ENCODE results near the gene CFAP58. TPM values are rescaled to one million over a fixed set of nuclear protein-coding genes. Genes with fewer than 3 reads are reported as not detected.

The CFAP58 gene
- polyA plus RNA-seq, 3 donors: 0.16 TPM; not detected in 2

DNA sequence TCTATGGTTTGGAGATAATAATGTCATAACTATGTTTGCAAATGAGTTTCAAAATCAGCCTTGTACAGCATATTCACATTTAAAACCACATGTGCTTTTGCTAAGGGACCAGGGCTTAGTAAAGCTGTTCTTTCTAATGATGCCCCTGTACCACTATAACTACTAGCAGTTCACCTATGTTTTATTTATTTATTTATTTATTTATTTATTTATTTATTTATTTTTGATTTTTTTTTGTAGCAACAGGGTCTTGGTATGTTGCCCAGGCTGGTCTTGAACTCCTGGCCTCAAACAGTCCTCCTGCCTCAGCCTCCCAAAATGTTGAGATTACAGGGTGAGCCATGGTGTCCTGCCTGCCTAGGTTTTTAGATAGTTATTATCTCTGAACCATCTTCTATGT is 96.9 kb downstream of the CFAP58 start:
- no peaks in the 10 kb centered on the region for H3K79me2 ChIP-seq (ENCODE audit: insufficient read depth, low read length)
- H3K4me1 ChIP-seq (ENCODE audit: control insufficient read depth in 1 of 2, insufficient read depth in 2 of 2, low read length in 2 of 2): no peaks in the 10 kb centered on the region
- TF ChIP-seq, protein P1, sequence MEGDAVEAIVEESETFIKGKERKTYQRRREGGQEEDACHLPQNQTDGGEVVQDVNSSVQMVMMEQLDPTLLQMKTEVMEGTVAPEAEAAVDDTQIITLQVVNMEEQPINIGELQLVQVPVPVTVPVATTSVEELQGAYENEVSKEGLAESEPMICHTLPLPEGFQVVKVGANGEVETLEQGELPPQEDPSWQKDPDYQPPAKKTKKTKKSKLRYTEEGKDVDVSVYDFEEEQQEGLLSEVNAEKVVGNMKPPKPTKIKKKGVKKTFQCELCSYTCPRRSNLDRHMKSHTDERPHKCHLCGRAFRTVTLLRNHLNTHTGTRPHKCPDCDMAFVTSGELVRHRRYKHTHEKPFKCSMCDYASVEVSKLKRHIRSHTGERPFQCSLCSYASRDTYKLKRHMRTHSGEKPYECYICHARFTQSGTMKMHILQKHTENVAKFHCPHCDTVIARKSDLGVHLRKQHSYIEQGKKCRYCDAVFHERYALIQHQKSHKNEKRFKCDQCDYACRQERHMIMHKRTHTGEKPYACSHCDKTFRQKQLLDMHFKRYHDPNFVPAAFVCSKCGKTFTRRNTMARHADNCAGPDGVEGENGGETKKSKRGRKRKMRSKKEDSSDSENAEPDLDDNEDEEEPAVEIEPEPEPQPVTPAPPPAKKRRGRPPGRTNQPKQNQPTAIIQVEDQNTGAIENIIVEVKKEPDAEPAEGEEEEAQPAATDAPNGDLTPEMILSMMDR (IDR thresholded peaks at IDR 0.05): no peak
- H3K27ac ChIP-seq (ENCODE audit: low read depth in 1 of 2, low read length in 2 of 2): no peak overlapping the region
- DNase-seq: no peak
- H3K27me3 ChIP-seq (ENCODE audit: control insufficient read depth in 2 of 2, insufficient read depth in 2 of 2, low read length in 2 of 2): no peaks in the 10 kb centered on the region
- H3K4me2 ChIP-seq (replicated peaks; ENCODE audit: extremely low read depth, low read length, poor library complexity, severe bottlenecking): no peak overlapping the region
- H4K20me1 ChIP-seq (ENCODE audit: insufficient read depth, low read length): no peaks in the 10 kb centered on the region
- H3K4me3 ChIP-seq (replicated peaks in 1 of 3; ENCODE audit: low read depth in 2 of 3, low read length in 3 of 3): no peak overlapping the region
- no peak overlapping the region for H3K9ac ChIP-seq (ENCODE audit: insufficient read depth, low read length, poor library complexity, severe bottlenecking)
- Mint-ChIP-seq H3K27me3 (ENCODE audit: low read depth in 3 of 3) (peaks cover 0 to 1% (median 0%) of the 10 kb centered on the region in 3 donors), H3K27ac (no peak overlapping the region), H3K9me3 (no peaks in the 10 kb centered on the region), H3K4me1 (no peaks in the 10 kb centered on the region), H3K4me3 (no peak overlapping the region), H3K36me3 (no peaks in the 10 kb centered on the region)
- H3K36me3 ChIP-seq (replicated peaks in 1 of 2; ENCODE audit: control insufficient read depth in 1 of 2, insufficient read depth in 2 of 2, low read length in 2 of 2): no peaks in the 10 kb centered on the region
- intact Hi-C loops (cut with micrococcal nuclease): no loop called here
- no peak overlapping the region for H2AFZ ChIP-seq (ENCODE audit: insufficient read depth, low read depth, low read length, poor library complexity, severe bottlenecking)
- no peaks in the 10 kb centered on the region for H3K9me3 ChIP-seq (replicated peaks in 1 of 2; ENCODE audit: control insufficient read depth in 1 of 2, insufficient read depth in 1 of 2, low read length in 2 of 2)

- no peak overlapping the region for H3K27ac ChIP-seq (ENCODE audit: low read depth in 1 of 2, low read length in 2 of 2)
- no peaks in the 10 kb centered on the region for H3K4me1 ChIP-seq (ENCODE audit: control insufficient read depth in 1 of 2, insufficient read depth in 2 of 2, low read length in 2 of 2)
- Mint-ChIP-seq H3K4me3 (no peak overlapping the region), H3K36me3 (no peaks in the 10 kb centered on the region), H3K27me3 (ENCODE audit: low read depth in 3 of 3) (peaks cover 0 to 1% (median 0%) of the 10 kb centered on the region in 3 donors), H3K27ac (no peak overlapping the region), H3K4me1 (no peaks in the 10 kb centered on the region), H3K9me3 (no peaks in the 10 kb centered on the region)
- H3K36me3 ChIP-seq (replicated peaks in 1 of 2; ENCODE audit: control insufficient read depth in 1 of 2, insufficient read depth in 2 of 2, low read length in 2 of 2): no peaks in the 10 kb centered on the region
- H3K4me2 ChIP-seq (replicated peaks; ENCODE audit: extremely low read depth, low read length, poor library complexity, severe bottlenecking): no peak overlapping the region
- H3K27me3 ChIP-seq (ENCODE audit: control insufficient read depth in 2 of 2, insufficient read depth in 2 of 2, low read length in 2 of 2): no peaks in the 10 kb centered on the region
- no peaks in the 10 kb centered on the region for H4K20me1 ChIP-seq (ENCODE audit: insufficient read depth, low read length)
- DNase-seq: no peak
- 98% methylated on average over 4 of the region's 5 CpGs for WGBS (ENCODE audit: insufficient coverage)
- no peaks in the 10 kb centered on the region for H3K79me2 ChIP-seq (ENCODE audit: insufficient read depth, low read length)
- intact Hi-C loops (cut with micrococcal nuclease): no loop called here
- no peaks in the 10 kb centered on the region for H3K9me3 ChIP-seq (replicated peaks in 1 of 2; ENCODE audit: control insufficient read depth in 1 of 2, insufficient read depth in 1 of 2, low read length in 2 of 2)
- H2AFZ ChIP-seq (ENCODE audit: insufficient read depth, low read depth, low read length, poor library complexity, severe bottlenecking): no peak overlapping the region
- TF ChIP-seq, protein P1 (IDR thresholded peaks at IDR 0.05): no peak
- no peak overlapping the region for H3K4me3 ChIP-seq (replicated peaks in 1 of 3; ENCODE audit: low read depth in 2 of 3, low read length in 3 of 3)
- H3K9ac ChIP-seq (ENCODE audit: insufficient read depth, low read length, poor library complexity, severe bottlenecking): no peak overlapping the region
These were observed 97.3 kb downstream of the CFAP58 start for GRCh38 chr10:104450954-104451353.
